Brain (organoid and tissue), 1 donor: Measurements from ENCODE around the gene SLC7A10. TPM values are rescaled to one million over a fixed set of nuclear protein-coding genes. Genes with fewer than 3 reads are reported as not detected.

Experiments used
- polyA plus RNA-seq: library from polyadenylated mRNA; stranded (reverse); fragments of 350-450 nt; fragmentation: Illumina TruSeq; extraction: RNeasy Lipid Tissue Mini Kit (QIAGEN cat#74804); gene quantifications from one replicate; pipeline ENCODE4 v1.2.3, GENCODE V29; 2015; ENCODE audit warnings: low read depth, low replicate concordance; ENCODE audit not compliant: insufficient read depth

SLC7A10 gene
- polyA plus RNA-seq, 1 donor from 2014 or later = 4.7 TPM

Other genes starting within 250 kb of the SLC7A10 start
- 94.0 TPM for gene RHPN2, start 161.0 kb downstream of the SLC7A10 start, polyA plus RNA-seq
- 24.2 TPM for gene GPATCH1, start 144.7 kb downstream of the SLC7A10 start, polyA plus RNA-seq
- not detected for gene WDR88, start 93.7 kb downstream of the SLC7A10 start, polyA plus RNA-seq
- gene LRP3, start 31.5 kb downstream of the SLC7A10 start, polyA plus RNA-seq = 240 TPM
- 5.0 TPM for gene CEBPA, start 76.7 kb upstream of the SLC7A10 start, polyA plus RNA-seq
- 139 TPM for gene CEBPG, start 147.9 kb upstream of the SLC7A10 start, polyA plus RNA-seq